VCaP (cell line): ENCODE results near the gene SHISA5.

ENCODE experiments used
- H3K27ac ChIP-seq: fragments of 450-650 bp; 2 replicates; pipeline ENCODE4 v1.5.1; 2017
- CTCF ChIP-seq: fragments of 450-650 bp; conservative IDR thresholded peaks from 2 replicates; pipeline ENCODE4 v1.5.1; 2017; ENCODE audit warnings: mild to moderate bottlenecking, moderate library complexity

Gene SHISA5

DNA sequence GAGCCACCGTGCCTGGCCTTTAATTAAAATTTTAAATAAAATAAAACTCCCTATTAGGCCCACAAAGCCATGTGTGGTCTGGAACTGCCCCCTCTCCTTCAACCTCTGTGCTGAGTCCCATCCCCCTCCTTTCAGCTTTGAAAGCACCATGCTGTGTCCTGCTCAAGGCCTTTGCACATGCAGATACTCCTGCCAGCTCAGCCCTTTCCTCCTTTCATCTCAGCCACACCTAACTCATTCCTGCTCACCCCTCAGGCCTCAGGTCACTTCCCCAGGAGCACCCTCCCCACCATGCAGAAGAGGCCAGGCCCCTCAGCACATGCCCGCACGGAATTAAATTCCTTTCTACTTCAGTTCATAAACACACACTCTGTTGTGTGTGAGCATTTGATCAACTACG lies 29.4 kb downstream of the SHISA5 start:
- peak overlapping the region; percentile 97 for H3K27ac ChIP-seq
- no peak for TF ChIP-seq CTCF

DNA sequence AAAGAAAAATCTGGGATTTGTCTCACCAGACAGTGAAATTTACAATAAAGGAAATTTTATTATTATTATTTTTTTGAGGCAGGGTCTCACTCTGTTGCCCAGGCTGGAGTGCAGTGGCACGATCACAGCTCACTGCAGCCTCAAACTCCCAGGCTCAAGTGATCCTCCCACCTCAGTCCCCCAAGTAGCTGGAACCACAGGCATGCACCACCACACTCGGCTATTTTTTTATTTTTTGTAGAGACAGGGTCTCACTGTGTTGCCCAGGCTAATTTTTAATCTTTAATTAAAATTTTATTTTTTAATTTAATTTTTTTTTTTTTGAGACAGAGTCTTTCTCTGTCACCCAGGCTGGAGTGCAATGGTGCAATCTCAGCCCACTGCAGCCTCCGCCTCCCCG lies 29.9 kb downstream of the SHISA5 start:
- H3K27ac ChIP-seq, result peak overlapping the region; percentile 97

DNA sequence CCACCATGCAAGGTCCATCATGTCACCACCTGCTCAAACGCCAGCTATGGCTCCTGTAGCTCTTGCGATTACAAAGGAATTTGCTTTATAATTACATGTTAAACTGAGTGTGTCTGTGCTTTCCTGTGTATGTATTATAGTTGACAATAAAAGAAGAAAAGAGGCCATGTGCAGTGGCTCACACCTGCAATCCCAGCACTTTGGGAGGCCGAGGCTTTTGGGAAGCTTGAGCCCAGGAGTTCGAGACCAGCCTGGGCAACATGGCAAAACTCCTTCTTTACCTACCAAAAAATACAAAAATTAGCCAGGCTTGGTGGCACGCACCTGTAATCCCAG lies 30.4 kb downstream of the SHISA5 start:
- H3K27ac ChIP-seq, result peak overlapping the region; percentile 97
- no peak for TF ChIP-seq CTCF

DNA sequence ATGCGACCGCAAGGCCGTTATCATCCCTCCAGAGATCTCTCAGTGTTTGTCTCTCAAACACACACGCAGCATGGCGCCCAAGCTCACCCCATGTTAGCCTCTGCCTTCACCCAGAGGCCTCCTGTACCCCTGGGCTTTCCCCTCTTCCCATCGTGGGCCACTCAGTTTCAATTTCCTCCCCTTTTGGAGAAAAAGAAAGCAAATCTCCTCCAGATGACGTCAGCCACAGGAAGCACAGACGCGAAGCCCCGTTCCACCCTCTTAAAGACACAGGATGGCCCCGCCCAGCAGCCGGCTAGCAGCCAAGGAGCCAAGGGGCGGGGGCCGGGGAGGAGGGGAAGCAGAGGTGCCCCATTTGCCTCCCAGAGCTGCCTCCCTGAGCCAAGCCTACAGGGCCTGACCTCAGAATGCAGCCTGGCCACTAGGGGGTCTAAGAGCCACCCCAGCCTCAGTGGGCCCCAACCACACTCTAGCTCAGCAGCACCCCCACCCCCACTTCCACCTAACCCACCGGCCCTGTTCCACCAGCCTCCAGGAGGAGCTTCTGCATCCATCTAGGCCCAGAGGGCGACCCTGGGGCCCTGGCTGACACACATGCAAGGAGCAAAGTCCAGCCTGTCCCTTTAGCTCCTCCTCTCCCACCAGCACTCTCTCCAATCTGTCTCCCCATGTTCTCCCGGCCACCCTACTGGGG lies 30.9 kb downstream of the SHISA5 start:
- TF ChIP-seq CTCF, result peak; percentile 65
- H3K27ac ChIP-seq, result peak overlapping the region; percentile 97

DNA sequence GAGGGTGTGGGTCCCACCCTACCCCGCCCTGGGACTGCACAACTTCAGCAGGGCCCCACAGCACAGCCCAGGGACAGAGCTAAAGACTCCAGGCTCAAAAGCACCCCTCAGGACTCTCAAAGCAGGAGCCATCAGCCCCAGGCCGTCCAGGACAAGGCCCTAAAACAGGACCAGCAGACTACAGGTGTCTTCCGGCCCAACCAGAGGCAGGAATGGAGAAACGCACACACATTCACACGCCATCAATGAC lies 31.4 kb downstream of the SHISA5 start:
- no peak for TF ChIP-seq CTCF
- peak overlapping the region; percentile 97 for H3K27ac ChIP-seq

DNA sequence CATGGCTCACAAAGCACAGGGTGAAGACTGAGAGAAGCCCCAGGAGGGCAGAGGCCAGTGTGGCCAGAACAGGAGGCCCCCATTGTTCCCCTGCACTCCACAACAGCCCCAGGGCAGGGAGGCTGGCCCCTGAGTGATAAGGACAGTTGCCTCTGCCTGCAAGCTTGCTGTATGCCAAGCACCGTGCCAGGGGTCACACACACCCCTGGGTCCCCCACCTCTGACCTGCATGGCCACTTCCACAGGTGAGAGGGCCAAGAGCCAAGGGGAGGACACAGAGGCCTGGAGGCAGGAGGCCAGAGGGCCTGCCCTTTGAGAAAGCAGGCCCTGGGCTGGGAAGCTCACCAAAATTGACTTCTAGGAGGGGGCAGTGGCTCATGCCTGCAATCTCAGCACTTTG lies 33.7 kb downstream of the SHISA5 start:
- TF ChIP-seq CTCF, result no peak
- peak overlapping the region; percentile 97 for H3K27ac ChIP-seq

DNA sequence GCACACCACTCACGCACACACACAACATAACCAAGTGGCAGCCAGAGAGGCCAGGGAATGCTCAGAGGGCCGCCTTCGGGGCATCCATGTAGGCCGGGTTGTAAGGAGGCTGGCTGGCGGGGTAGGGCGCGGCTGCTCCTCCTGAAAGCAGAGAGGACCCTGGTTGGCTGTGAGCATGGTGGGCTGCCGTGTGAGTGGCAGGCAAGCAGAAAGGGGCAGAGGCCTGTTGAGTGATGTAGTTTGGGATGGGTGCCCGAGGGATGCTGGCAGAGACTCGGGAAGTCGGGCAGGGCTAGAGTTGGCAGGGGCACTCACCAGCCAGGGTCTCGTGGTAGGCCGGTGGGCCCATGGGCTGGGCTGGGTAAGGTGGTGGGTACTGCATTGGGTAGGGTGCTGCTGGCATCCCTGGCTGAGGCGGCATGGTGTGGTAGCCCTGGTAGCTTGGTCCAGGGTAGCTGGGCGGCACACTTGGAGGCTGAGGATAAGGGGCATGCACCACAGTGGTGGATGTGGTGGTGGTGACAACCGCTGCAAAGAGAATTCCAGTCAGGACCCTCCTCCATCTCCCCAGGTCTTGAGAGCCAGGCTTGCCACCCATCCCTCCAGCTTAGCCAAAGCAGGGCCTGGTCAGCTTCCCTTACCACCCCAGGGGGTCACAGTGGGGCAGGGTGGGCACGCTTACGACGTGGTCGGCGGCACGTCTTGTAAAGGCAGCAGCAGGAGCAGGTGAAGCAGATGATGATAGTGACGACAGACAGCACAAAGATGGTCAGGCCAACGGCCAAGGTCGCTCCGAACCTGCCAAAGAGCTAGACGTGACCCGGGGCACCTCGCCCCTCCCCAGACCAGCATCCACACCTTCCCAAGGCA lies 34.7 kb downstream of the SHISA5 start:
- TF ChIP-seq CTCF, result no peak
- peak overlapping the region; percentile 100 for H3K27ac ChIP-seq

- peak overlapping the region; percentile 100 for H3K27ac ChIP-seq
Measured at GRCh38 chr3:48468329-48468731, 35.6 kb downstream of the SHISA5 start.

More at GRCh38 chr3:48468329-48468731, 35.6 kb downstream of the SHISA5 start:
- no peak for TF ChIP-seq CTCF
